Endothelial cell (in vitro differentiated cells): ENCODE measurements around the gene IL13. TPM values are rescaled to one million over a fixed set of nuclear protein-coding genes. Genes with fewer than 3 reads are reported as not detected.

Experiments
- DNase-seq: peaks from one replicate; pipeline ENCODE4 v3.0.0; 2021; ENCODE audit warnings: low spot score
- H3K27ac Mint-ChIP-seq: one replicate; pipeline ENCODE4 v1.8.0; 2021; ENCODE audit warnings: mixed read lengths, inconsistent platforms; ENCODE audit not compliant: unreplicated experiment
- H3K27me3 Mint-ChIP-seq: one replicate; pipeline ENCODE4 v1.8.0; 2021; ENCODE audit warnings: mild to moderate bottlenecking, moderate library complexity, mixed read lengths, inconsistent platforms; ENCODE audit not compliant: unreplicated experiment
- H3K36me3 Mint-ChIP-seq: one replicate; pipeline ENCODE4 v1.8.0; 2021; ENCODE audit warnings: mild to moderate bottlenecking, low read depth, mixed read lengths, inconsistent platforms; ENCODE audit not compliant: unreplicated experiment
- H3K4me1 Mint-ChIP-seq: one replicate; pipeline ENCODE4 v1.8.0; 2021; ENCODE audit warnings: mild to moderate bottlenecking, mixed read lengths, inconsistent platforms; ENCODE audit not compliant: unreplicated experiment
- H3K4me3 Mint-ChIP-seq: one replicate; pipeline ENCODE4 v1.8.0; 2021; ENCODE audit warnings: mild to moderate bottlenecking, mixed read lengths, inconsistent platforms; ENCODE audit not compliant: unreplicated experiment
- H3K9me3 Mint-ChIP-seq: one replicate; pipeline ENCODE4 v1.8.0; 2021; ENCODE audit warnings: mixed read lengths, inconsistent platforms; ENCODE audit not compliant: unreplicated experiment
- CTCF ChIP-seq: fragments of 200-600 bp; sonication (generic); IDR thresholded peaks from one replicate; pipeline ENCODE4 v1.5.0; 2021; ENCODE audit warnings: antibody characterized with exemption; ENCODE audit not compliant: unreplicated experiment
- total RNA-seq: library from RNA; stranded (reverse); fragmentation: NEBNext Ultra II Directional; extraction: Animal tissue kit (Norgen Biotek cat#: 25700); gene quantifications from one replicate; pipeline ENCODE4 v1.2.1, GENCODE V29; 2021; ENCODE audit not compliant: unreplicated experiment

IL13 gene
- total RNA-seq, 1 donor from 2014 or later = not detected

GRCh38 chr5:132681983-132682382 lies 24.0 kb downstream of the IL13 start:
- Mint-ChIP-seq H3K9me3 (no peaks in the 10 kb centered on the region), H3K4me1 (peaks cover 14% of the 10 kb centered on the region), H3K27ac (no peak overlapping the region), H3K36me3 (peaks cover 4% of the 10 kb centered on the region), H3K4me3 (no peak overlapping the region), H3K27me3 (no peaks in the 10 kb centered on the region)
- no peak for TF ChIP-seq CTCF
- DNase-seq = no peak

- Mint-ChIP-seq H3K27ac (no peak overlapping the region), H3K9me3 (no peaks in the 10 kb centered on the region), H3K4me1 (peaks cover 29% of the 10 kb centered on the region), H3K36me3 (peaks cover 4% of the 10 kb centered on the region), H3K4me3 (no peak overlapping the region), H3K27me3 (no peaks in the 10 kb centered on the region)
- DNase-seq = no peak
- TF ChIP-seq CTCF = no peak
Measured at GRCh38 chr5:132684491-132684890, 26.5 kb downstream of the IL13 start.

- TF ChIP-seq CTCF = no peak
- H3K4me1 Mint-ChIP-seq = peaks cover 29% of the 10 kb centered on the region
- H3K9me3 Mint-ChIP-seq = no peaks in the 10 kb centered on the region
- no peak for DNase-seq
- H3K27ac Mint-ChIP-seq = no peak overlapping the region
- peaks cover 2% of the 10 kb centered on the region for H3K36me3 Mint-ChIP-seq
- no peaks in the 10 kb centered on the region for H3K27me3 Mint-ChIP-seq
- H3K4me3 Mint-ChIP-seq = no peak overlapping the region
Measured at GRCh38 chr5:132684922-132685720, 27.1 kb downstream of the IL13 start.

- Mint-ChIP-seq H3K27me3 (no peaks in the 10 kb centered on the region), H3K4me3 (no peak overlapping the region), H3K9me3 (no peaks in the 10 kb centered on the region), H3K27ac (no peak overlapping the region), H3K36me3 (no peaks in the 10 kb centered on the region), H3K4me1 (peaks cover 26% of the 10 kb centered on the region)
- TF ChIP-seq CTCF = no peak
- no peak for DNase-seq
Measured at GRCh38 chr5:132686193-132686592, 28.2 kb downstream of the IL13 start.

GRCh38 chr5:132687995-132688394 lies 30.0 kb downstream of the IL13 start:
- H3K9me3 Mint-ChIP-seq = no peaks in the 10 kb centered on the region

More at GRCh38 chr5:132687995-132688394, 30.0 kb downstream of the IL13 start:
- TF ChIP-seq CTCF = no peak
- Mint-ChIP-seq H3K27me3 (no peaks in the 10 kb centered on the region), H3K4me3 (no peak overlapping the region), H3K36me3 (peaks cover 3% of the 10 kb centered on the region), H3K4me1 (peaks cover 26% of the 10 kb centered on the region), H3K27ac (no peak overlapping the region)
- DNase-seq = no peak
